Activated T-cell treated with anti-CD3 and anti-CD28 coated beads, Interleukin-2, amount 50 U/mL, for 4 hours (primary cell): ENCODE measurements around the gene BCAP31. TPM values are rescaled to one million over a fixed set of nuclear protein-coding genes. Genes with fewer than 3 reads are reported as not detected.
A peak's percentile ranks its signal among the peaks of the same experiment; 100 is the strongest.
"Not testable (repeated sequence)": the region's sequence is repeated elsewhere in the genome, so short reads cannot be mapped to it uniquely, and the experiment has no call there.

Experiments
- ATAC-seq, 2 donors: fragments of 200-7000 bp; cut with Tn5 transposase; one replicate each; pipeline ENCODE4 v1.10.0; 2021
- DNase-seq: peaks from one replicate; pipeline ENCODE4 v3.0.0-alpha.2; 2020
- H3K27me3 Mint-ChIP-seq: one replicate; pipeline ENCODE4 v1.8.0; 2021; ENCODE audit warnings: low read depth, mixed read lengths
- H3K36me3 Mint-ChIP-seq: one replicate; pipeline ENCODE4 v1.8.0; 2022; ENCODE audit warnings: mixed read lengths; ENCODE audit not compliant: insufficient read depth
- H3K4me1 Mint-ChIP-seq: one replicate; pipeline ENCODE4 v1.8.0; 2021; ENCODE audit warnings: low read depth, mixed read lengths
- H3K4me3 Mint-ChIP-seq: one replicate; pipeline ENCODE4 v1.8.0; 2021; ENCODE audit warnings: mild to moderate bottlenecking, moderate library complexity, mixed read lengths
- H3K9me3 Mint-ChIP-seq: one replicate; pipeline ENCODE4 v1.8.0; 2021; ENCODE audit warnings: mixed read lengths
- total RNA-seq, 3 donors: library from RNA; stranded (reverse); gene quantifications; one replicate each; pipeline ENCODE4 v1.2.1, GENCODE V29; 2021

The BCAP31 gene
- total RNA-seq, 3 donors from 2014 or later, result 134 to 176 (median 151) TPM

- not testable (repeated sequence) for ATAC-seq, H3K9me3 Mint-ChIP-seq, H3K27me3 Mint-ChIP-seq, DNase-seq, H3K36me3 Mint-ChIP-seq, H3K4me3 Mint-ChIP-seq, H3K4me1 Mint-ChIP-seq
Observed at GRCh38 chrX:153691032-153691827, 33.0 kb downstream of the BCAP31 start.

GRCh38 chrX:153690466-153690865 lies 33.7 kb downstream of the BCAP31 start:
- H3K27me3 Mint-ChIP-seq, result peaks cover 8% of the 10 kb centered on the region
- ATAC-seq, result no peak
- DNase-seq, result no peak
- no peaks in the 10 kb centered on the region for H3K4me1 Mint-ChIP-seq
- H3K4me3 Mint-ChIP-seq, result peak overlapping the region; percentile 16
- H3K9me3 Mint-ChIP-seq, result no peaks in the 10 kb centered on the region
- H3K36me3 Mint-ChIP-seq, result no peaks in the 10 kb centered on the region

DNA sequence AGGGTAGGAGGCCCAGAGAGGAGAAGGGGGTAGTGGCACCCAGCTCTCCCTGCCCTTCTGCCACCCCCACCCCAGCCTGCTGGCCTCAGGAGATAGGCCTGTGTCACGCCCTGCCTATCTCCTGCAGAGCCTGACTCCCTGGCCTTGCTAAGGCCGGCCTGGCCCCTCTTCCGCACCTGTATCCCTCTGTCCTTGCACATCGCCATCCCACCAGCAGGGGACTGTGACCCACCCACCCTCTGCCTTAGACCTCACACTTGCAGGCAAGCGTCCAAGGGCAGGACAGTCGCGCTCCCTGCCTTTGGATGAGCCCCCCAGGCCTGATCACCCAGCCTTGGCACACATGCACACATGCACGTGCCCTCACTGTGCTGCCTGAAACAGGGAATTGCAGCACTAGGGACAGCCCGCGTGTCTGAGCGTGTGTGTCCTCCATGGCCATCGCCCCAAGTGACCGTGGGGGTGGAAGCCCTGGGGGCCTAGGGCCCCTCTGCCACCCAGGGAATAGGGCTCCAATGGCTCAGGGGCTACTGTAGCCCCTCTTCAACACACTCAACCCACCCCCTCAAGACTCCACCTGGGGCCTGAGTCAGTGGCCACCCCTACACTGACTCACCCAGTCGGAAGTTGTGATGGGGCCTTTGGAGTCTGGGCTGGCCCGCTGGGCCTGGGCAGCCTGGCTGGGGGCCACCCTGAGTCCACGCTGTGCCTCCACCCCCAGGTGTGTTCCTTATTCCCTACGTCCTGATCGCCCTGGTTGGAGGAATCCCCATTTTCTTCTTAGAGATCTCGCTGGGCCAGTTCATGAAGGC lies 34.3 kb downstream of the BCAP31 start:
- peaks cover 8% of the 10 kb centered on the region for H3K27me3 Mint-ChIP-seq
- ATAC-seq (no peak), DNase-seq (no peak)
- no peaks in the 10 kb centered on the region for H3K9me3 Mint-ChIP-seq
- H3K4me1 Mint-ChIP-seq, result no peaks in the 10 kb centered on the region
- peak overlapping the region; percentile 16 for H3K4me3 Mint-ChIP-seq
- no peaks in the 10 kb centered on the region for H3K36me3 Mint-ChIP-seq

GRCh38 chrX:153688911-153689590 lies 35.1 kb downstream of the BCAP31 start:
- H3K4me1 Mint-ChIP-seq, result no peaks in the 10 kb centered on the region
- H3K27me3 Mint-ChIP-seq, result peaks cover 8% of the 10 kb centered on the region
- DNase-seq, result no peak
- H3K36me3 Mint-ChIP-seq, result no peaks in the 10 kb centered on the region
- no peak for ATAC-seq
- H3K4me3 Mint-ChIP-seq, result no peak overlapping the region
- no peaks in the 10 kb centered on the region for H3K9me3 Mint-ChIP-seq

DNA sequence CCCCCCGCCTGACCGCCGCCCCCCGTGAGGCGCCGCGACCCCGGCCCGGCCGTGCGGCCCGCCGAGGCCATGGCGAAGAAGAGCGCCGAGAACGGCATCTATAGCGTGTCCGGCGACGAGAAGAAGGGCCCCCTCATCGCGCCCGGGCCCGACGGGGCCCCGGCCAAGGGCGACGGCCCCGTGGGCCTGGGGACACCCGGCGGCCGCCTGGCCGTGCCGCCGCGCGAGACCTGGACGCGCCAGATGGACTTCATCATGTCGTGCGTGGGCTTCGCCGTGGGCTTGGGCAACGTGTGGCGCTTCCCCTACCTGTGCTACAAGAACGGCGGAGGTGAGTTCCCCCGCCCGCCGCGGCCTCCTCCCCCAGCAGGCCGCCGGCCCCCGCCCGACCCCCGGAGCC lies 35.7 kb downstream of the BCAP31 start:
- Mint-ChIP-seq H3K36me3 (no peaks in the 10 kb centered on the region), H3K4me1 (no peaks in the 10 kb centered on the region), H3K4me3 (no peak overlapping the region), H3K9me3 (no peaks in the 10 kb centered on the region), H3K27me3 (peaks cover 8% of the 10 kb centered on the region)
- DNase-seq (no peak), ATAC-seq (no peak)

DNA sequence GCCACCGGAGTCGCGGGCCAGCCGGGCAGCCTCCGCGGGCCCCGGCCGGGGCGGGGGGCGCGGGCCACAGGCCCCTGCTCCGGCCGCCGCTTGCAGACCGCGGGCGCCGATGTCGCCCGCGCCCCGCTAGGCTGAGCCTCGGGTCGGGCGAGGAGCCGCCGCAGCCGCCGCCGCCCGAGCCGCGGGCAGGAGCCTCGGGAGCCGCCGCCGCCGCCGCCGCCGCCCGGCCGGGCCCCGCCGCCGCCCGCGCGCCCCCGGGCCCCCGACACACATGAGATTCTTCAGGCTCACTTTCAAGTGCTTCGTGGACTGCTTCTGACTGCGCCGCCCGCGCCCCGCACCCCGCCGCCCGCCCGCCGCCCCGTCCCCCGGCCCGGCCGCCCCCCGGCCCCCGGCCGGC lies 36.1 kb downstream of the BCAP31 start:
- no peak for DNase-seq
- H3K9me3 Mint-ChIP-seq, result no peaks in the 10 kb centered on the region
- no peak overlapping the region for H3K4me3 Mint-ChIP-seq
- peaks cover 8% of the 10 kb centered on the region for H3K27me3 Mint-ChIP-seq
- no peaks in the 10 kb centered on the region for H3K36me3 Mint-ChIP-seq
- peak; percentile 19 to 22 for ATAC-seq
- H3K4me1 Mint-ChIP-seq, result no peaks in the 10 kb centered on the region

- H3K4me3 Mint-ChIP-seq, result peak within 1 kb of the TSS; percentile 71
- H3K27me3 Mint-ChIP-seq, result peaks cover 8% of the 10 kb centered on the region
- H3K4me1 Mint-ChIP-seq, result no peaks in the 10 kb centered on the region
- H3K36me3 Mint-ChIP-seq, result no peaks in the 10 kb centered on the region
- H3K9me3 Mint-ChIP-seq, result no peaks in the 10 kb centered on the region
- peak; percentile 25 to 51 for ATAC-seq
- peak; percentile 28 for DNase-seq
Observed at GRCh38 chrX:153687121-153688039, 36.8 kb downstream of the BCAP31 start, which contains the start of gene SLC6A8. SLC6A8 (plus strand) TSS chrX:153687926; CDS start chrX:153688575, 649 bp downstream.

DNA sequence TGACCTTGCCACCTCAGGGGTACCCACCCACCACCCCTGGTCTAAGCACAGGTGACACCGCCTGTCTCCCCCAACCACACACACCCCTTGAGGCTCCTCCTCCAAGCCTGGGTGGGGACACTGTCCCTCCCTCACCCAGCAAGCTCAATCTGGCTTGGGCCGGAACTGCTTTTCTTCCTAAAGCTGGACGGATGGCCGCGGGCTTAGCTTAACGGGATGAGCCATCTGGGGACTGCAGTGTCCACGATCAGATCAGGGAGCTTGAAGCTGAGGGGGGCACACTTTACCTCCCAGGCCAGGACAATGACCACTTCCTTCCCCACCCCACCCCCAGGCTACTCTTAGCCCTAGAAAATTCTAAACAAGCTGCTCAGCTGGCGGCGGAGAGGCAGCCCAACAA lies 37.5 kb downstream of the BCAP31 start:
- H3K27me3 Mint-ChIP-seq, result peaks cover 8% of the 10 kb centered on the region

GRCh38 chrX:153685751-153686696 lies 38.2 kb downstream of the BCAP31 start:
- H3K9me3 Mint-ChIP-seq, result no peaks in the 10 kb centered on the region
- peak overlapping the region; percentile 33 for H3K4me3 Mint-ChIP-seq
- ATAC-seq (no peak), DNase-seq (no peak)
- H3K27me3 Mint-ChIP-seq, result peaks cover 8% of the 10 kb centered on the region
- H3K4me1 Mint-ChIP-seq, result no peaks in the 10 kb centered on the region
- no peaks in the 10 kb centered on the region for H3K36me3 Mint-ChIP-seq

More for the DNA sequence above, 37.5 kb downstream of the BCAP31 start:
- H3K4me3 Mint-ChIP-seq, result peak overlapping the region; percentile 33
- no peaks in the 10 kb centered on the region for H3K4me1 Mint-ChIP-seq
- H3K36me3 Mint-ChIP-seq, result no peaks in the 10 kb centered on the region
- no peaks in the 10 kb centered on the region for H3K9me3 Mint-ChIP-seq
- no peak for DNase-seq
- ATAC-seq, result no peak

GRCh38 chrX:153685156-153685536 lies 39.0 kb downstream of the BCAP31 start:
- Mint-ChIP-seq H3K27me3 (peaks cover 8% of the 10 kb centered on the region), H3K36me3 (no peaks in the 10 kb centered on the region), H3K9me3 (no peaks in the 10 kb centered on the region), H3K4me1 (no peaks in the 10 kb centered on the region), H3K4me3 (no peak overlapping the region)
- ATAC-seq, result no peak
- peak; percentile 2 for DNase-seq

- Mint-ChIP-seq H3K36me3 (no peaks in the 10 kb centered on the region), H3K27me3 (peaks cover 8% of the 10 kb centered on the region), H3K4me3 (no peak overlapping the region), H3K9me3 (no peaks in the 10 kb centered on the region), H3K4me1 (no peaks in the 10 kb centered on the region)
- DNase-seq (no peak), ATAC-seq (no peak)
Observed at GRCh38 chrX:153684467-153685155, 39.6 kb downstream of the BCAP31 start.

DNA sequence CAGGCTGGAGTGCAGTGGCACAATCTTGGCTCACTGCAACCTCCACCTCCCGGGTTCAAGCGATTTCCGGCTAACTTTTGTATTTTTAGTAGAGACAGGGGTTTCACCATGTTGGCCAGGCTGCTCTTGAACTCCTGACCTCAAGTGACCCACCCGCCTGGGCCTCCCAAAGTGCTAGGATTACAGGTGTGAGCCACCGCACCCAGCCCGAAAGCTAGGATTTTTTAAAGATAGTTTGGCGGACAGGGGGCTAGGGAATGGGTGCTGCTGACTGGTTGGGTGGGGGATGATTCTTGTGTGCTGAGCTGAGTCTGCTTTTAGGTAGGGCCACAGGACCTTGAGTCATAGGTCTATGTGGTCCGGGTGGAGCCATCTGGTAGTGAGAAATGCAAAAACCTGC lies 40.7 kb downstream of the BCAP31 start:
- H3K4me1 Mint-ChIP-seq, H3K4me3 Mint-ChIP-seq, H3K9me3 Mint-ChIP-seq, H3K36me3 Mint-ChIP-seq, H3K27me3 Mint-ChIP-seq, ATAC-seq, DNase-seq: not testable (repeated sequence)
